CD4-positive, alpha-beta T cell (primary cell): ENCODE measurements around the gene GSAP. TPM values are rescaled to one million over a fixed set of nuclear protein-coding genes. Genes with fewer than 3 reads are reported as not detected.

Source experiments
- ATAC-seq: fragments of 200-7000 bp; cut with Tn5 transposase; one replicate; pipeline ENCODE4 v1.10.0; 2022; ENCODE audit warnings: mild to moderate bottlenecking; ENCODE audit not compliant: poor library complexity
- CTCF ChIA-PET: fragments of 350-600 bp; sonication (Branson Sonifier 250); formaldehyde crosslinking; loops from one replicate; lab custom pipeline; 2021; ENCODE audit warnings: antibody characterized with exemption, inconsistent platforms; lab: Charles Lee
- POLR2A ChIA-PET: fragments of 350-600 bp; sonication (Branson Sonifier 250); formaldehyde crosslinking; loops from one replicate; lab custom pipeline; 2021; ENCODE audit warnings: antibody characterized with exemption, inconsistent platforms; lab: Charles Lee
- DNase-seq, 14 experiments: peaks; one replicate each; pipeline ENCODE4 v3.0.0-alpha.2; 2013 to 2020; ENCODE audit warnings: mixed read lengths in 2 of 14
- H3K27ac ChIP-seq, 2 donors: one replicate each; pipeline versions ENCODE4 v1.5.1 to v1.7.0; 2013; ENCODE audit warnings: low read length in 2 of 2, low read depth in 1 of 2, mild to moderate bottlenecking in 1 of 2
- H3K27me3 ChIP-seq, 2 experiments: 1 replicate in 1 of 2; 2 replicates in 1 of 2; pipeline versions ENCODE4 v1.6.1 to v1.7.0; 2013; ENCODE audit warnings: low read length in 2 of 2, control low read depth in 1 of 2, mild to moderate bottlenecking in 1 of 2, moderate library complexity in 1 of 2; ENCODE audit not compliant: insufficient read depth in 2 of 2, control insufficient read depth in 1 of 2
- H3K36me3 ChIP-seq: one replicate; pipeline ENCODE4 v1.6.1; 2013; ENCODE audit warnings: low read length, control low read depth; ENCODE audit not compliant: insufficient read depth
- H3K4me1 ChIP-seq: one replicate; pipeline ENCODE4 v1.6.1; 2013; ENCODE audit warnings: low read length, control low read depth; ENCODE audit not compliant: insufficient read depth
- H3K4me3 ChIP-seq: one replicate; pipeline ENCODE4 v1.5.1; 2013; ENCODE audit warnings: mild to moderate bottlenecking, low read length, moderate library complexity
- H3K9me3 ChIP-seq, 2 experiments: 1 replicate in 1 of 2; 2 replicates in 1 of 2; pipeline versions ENCODE4 v1.6.1 to v1.7.0; 2013; ENCODE audit warnings: low read length in 2 of 2, mild to moderate bottlenecking in 2 of 2, control low read depth in 1 of 2, moderate library complexity in 1 of 2; ENCODE audit not compliant: control insufficient read depth in 1 of 2, insufficient read depth in 1 of 2
- H3K27ac Mint-ChIP-seq: one replicate; pipeline ENCODE4 v1.8.0; 2020; ENCODE audit warnings: mixed read lengths
- H3K27me3 Mint-ChIP-seq: one replicate; pipeline ENCODE4 v1.8.0; 2021; ENCODE audit warnings: mixed read lengths
- H3K36me3 Mint-ChIP-seq: one replicate; pipeline ENCODE4 v1.8.0; 2021; ENCODE audit warnings: low read depth, mixed read lengths
- H3K4me1 Mint-ChIP-seq: one replicate; pipeline ENCODE4 v1.8.0; 2021; ENCODE audit warnings: low read depth, mixed read lengths
- H3K4me3 Mint-ChIP-seq: one replicate; pipeline ENCODE4 v1.8.0; 2020; ENCODE audit warnings: mild to moderate bottlenecking, mixed read lengths
- H3K9me3 Mint-ChIP-seq: one replicate; pipeline ENCODE4 v1.8.0; 2020; ENCODE audit warnings: mixed read lengths
- CTCF ChIP-seq: fragments of 200-600 bp; IDR thresholded peaks from one replicate; pipeline ENCODE4 v1.8.0; 2022; ENCODE audit warnings: antibody characterized with exemption, mild to moderate bottlenecking
- intact Hi-C, 2 experiments: fragments of 100-400 bp; cut with DNase I in 1 of 2; cut with micrococcal nuclease in 1 of 2; formaldehyde crosslinking; loops; one replicate each; pipeline versions ENCODE4 v1.15.1 to v1.9.0; 2023 to 2025; cut with DNase I, micrococcal nuclease
- total RNA-seq, 174 experiments: library from RNA in 2 of 174; stranded (reverse) in 2 of 174; gene quantifications; one replicate each; pipeline ENCODE4 v1.2.3 and lab custom pipeline; 2021 to 2026

The GSAP gene
- total RNA-seq, 2 experiments from 2014 or later, result 19.1 to 19.5 TPM

GRCh38 chr7:77315182-77315591 lies 101.0 kb downstream of the GSAP start:
- H3K9me3 ChIP-seq, result no peaks in the 10 kb centered on the region
- no peak overlapping the region for H3K27ac ChIP-seq
- DNase-seq (no peak), ATAC-seq (no peak)
- no peaks in the 10 kb centered on the region for H3K27me3 Mint-ChIP-seq
- ChIA-PET POLR2A (no interaction called here), CTCF (no interaction called here)
- no peak overlapping the region for H3K4me3 Mint-ChIP-seq
- H3K9me3 Mint-ChIP-seq, result no peaks in the 10 kb centered on the region
- H3K27ac Mint-ChIP-seq, result no peak overlapping the region
- H3K4me1 Mint-ChIP-seq, result no peaks in the 10 kb centered on the region
- intact Hi-C loops, result no loop called here
- H3K4me3 ChIP-seq, result no peak overlapping the region
- H3K36me3 Mint-ChIP-seq, result peaks cover 89% of the 10 kb centered on the region
- H3K4me1 ChIP-seq, result no peaks in the 10 kb centered on the region
- TF ChIP-seq CTCF, result no peak
- no peaks in the 10 kb centered on the region for H3K27me3 ChIP-seq
- H3K36me3 ChIP-seq, result peaks cover 43% of the 10 kb centered on the region

- H3K9me3 Mint-ChIP-seq, result no peaks in the 10 kb centered on the region
- H3K36me3 ChIP-seq, result peaks cover 38% of the 10 kb centered on the region
Measured at GRCh38 chr7:77313876-77314480, 102.2 kb downstream of the GSAP start.

GRCh38 chr7:77313085-77313484 lies 103.1 kb downstream of the GSAP start:
- TF ChIP-seq CTCF, result no peak
- peaks cover 86% of the 10 kb centered on the region for H3K36me3 Mint-ChIP-seq
- no peaks in the 10 kb centered on the region for H3K9me3 Mint-ChIP-seq
- H3K4me3 ChIP-seq, result no peak overlapping the region
- H3K27me3 ChIP-seq, result no peaks in the 10 kb centered on the region
- no peak overlapping the region for H3K27ac Mint-ChIP-seq
- DNase-seq (no peak), ATAC-seq (no peak)
- no peaks in the 10 kb centered on the region for H3K9me3 ChIP-seq
- no peaks in the 10 kb centered on the region for H3K4me1 Mint-ChIP-seq
- ChIA-PET POLR2A (no interaction called here), CTCF (no interaction called here)
- H3K27ac ChIP-seq, result no peak overlapping the region
- no peak overlapping the region for H3K4me3 Mint-ChIP-seq
- H3K27me3 Mint-ChIP-seq, result no peaks in the 10 kb centered on the region
- H3K36me3 ChIP-seq, result peaks cover 34% of the 10 kb centered on the region
- H3K4me1 ChIP-seq, result no peaks in the 10 kb centered on the region
- intact Hi-C loops, result no loop called here

More at GRCh38 chr7:77313876-77314480, 102.2 kb downstream of the GSAP start:
- Histone ChIP-seq H3K4me1 (no peaks in the 10 kb centered on the region), H3K27ac (no peak overlapping the region), H3K27me3 (no peaks in the 10 kb centered on the region), H3K4me3 (no peak overlapping the region), H3K9me3 (no peaks in the 10 kb centered on the region)
- DNase-seq (no peak), ATAC-seq (no peak)
- Mint-ChIP-seq H3K27ac (no peak overlapping the region), H3K27me3 (no peaks in the 10 kb centered on the region), H3K4me3 (no peak overlapping the region), H3K36me3 (peaks cover 88% of the 10 kb centered on the region), H3K4me1 (no peaks in the 10 kb centered on the region)
- POLR2A ChIA-PET, result no interaction called here
- intact Hi-C loops, result no loop called here
- no peak for TF ChIP-seq CTCF
- CTCF ChIA-PET, result no interaction called here
